GM18907 (cell line): ENCODE results near the gene LENG9.
"Not testable (repeated sequence)": the region's sequence is repeated elsewhere in the genome, so short reads cannot be mapped to it uniquely, and the experiment has no call there.

Experiments used
- ATAC-seq: cut with Tn5 transposase; IDR thresholded peaks from one replicate; pipeline ENCODE4 v1.9.1; 2021; ENCODE audit warnings: mild to moderate bottlenecking, moderate library complexity; ENCODE audit not compliant: unreplicated experiment

Gene LENG9

DNA sequence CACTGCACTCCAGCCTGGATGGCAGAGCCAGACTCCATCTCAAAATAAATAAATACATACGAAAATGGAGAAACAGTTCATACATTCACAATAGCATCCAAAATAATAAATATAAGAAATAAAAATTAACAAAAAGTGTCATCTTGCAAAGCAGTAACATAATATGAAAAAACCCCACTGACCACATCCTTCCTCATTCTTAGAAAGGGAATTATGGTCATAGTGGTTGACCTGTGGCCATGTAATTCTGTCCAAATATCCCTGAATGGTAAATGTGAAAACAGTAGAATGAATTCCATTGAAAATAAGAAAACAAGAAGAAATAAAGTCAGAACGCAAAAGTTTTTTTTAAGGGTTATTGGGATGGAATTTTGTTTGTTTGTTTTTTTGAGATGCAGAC, 16.5 kb upstream of the LENG9 start:
- ATAC-seq = no peak

DNA sequence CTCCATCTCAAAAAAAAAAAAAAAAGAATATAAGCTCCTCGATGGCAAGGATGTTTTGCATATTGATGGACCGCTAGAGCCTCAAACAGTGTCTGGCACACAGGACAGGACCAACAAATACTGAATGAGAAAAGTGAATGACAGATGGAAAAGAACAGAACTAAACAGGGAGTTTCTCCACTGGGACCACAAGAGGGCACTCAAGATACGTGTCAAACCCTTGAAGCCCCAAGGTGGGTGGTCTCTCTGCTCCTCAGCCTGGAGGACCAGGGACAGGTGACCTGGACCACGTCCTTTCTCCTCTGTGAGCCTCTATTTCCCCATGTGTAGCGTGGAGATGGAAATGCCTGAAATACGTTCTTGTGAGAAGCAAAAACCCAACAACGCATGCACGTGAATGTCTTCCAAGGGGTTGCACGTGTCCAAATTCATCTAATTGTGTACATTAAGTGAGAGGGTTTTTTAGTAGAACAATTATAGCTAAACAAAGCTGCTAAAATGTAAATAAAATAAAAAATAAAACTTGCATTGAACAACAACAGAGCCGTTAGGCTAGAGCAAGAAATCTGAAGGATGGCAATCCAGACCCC, 15.2 kb upstream of the LENG9 start:
- no peak for ATAC-seq

DNA sequence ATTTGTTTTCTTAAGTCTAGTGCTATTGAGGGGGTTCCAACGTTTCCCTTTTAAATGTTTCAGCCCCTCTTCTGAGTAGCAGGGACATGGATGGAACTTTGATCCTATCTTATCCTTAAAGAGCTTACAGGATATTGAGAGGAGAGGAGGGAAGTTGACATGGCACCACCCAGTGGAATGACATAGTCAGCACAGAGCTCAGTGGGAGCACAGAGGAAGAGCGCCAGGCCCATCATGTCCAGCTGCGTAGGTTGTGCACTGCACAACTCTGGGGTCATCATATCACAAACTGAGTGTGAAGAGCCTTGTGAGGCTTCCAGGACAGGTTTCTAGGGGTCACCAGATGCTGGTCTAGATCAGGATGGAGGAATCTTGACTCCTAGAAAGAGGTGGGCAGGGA, 14.1 kb upstream of the LENG9 start:
- no peak for ATAC-seq

DNA sequence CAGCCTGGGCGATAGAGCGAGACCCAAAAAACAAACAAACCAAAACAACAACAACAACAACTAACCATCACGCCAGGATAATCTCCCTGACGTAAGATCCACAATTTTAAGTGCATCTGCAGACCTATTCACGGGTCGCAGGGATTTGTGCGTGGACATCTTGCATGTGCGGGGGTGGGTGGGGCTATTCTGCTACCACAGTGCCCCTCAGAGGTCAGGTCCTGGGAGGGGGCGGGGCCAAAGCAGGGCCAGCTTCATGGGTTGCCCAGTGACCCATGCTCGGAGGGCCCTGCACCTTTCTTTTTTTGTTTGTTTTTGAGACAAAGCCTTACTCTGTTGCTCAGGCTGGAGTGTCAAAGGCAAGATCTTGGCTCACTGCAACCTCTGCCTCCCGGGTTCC, 12.1 kb upstream of the LENG9 start:
- ATAC-seq = no peak

DNA sequence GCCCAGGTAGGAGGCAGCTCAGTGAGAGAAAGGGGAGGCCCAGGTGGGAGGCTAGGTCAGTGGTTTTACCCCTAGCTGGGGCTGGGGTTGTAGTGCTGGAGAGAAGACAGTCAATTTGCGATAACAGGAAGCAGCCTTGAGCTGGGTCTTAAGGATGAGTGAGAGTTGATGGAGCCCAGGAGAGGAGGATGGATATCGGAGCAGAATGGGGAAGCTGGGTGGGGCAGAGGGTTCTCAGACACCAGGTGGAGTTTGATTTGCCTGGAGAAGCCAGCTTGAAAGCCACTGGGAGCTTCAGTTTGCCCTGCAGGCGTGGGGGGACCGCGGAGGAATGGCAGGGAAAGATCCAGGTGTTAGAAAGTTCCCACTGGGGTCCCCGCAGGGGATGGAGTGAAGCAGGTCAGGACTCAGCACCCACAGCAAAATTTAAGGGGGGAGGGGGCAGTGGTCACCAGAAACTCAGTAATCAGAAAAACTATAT, 10.4 kb upstream of the LENG9 start:
- ATAC-seq = no peak

DNA sequence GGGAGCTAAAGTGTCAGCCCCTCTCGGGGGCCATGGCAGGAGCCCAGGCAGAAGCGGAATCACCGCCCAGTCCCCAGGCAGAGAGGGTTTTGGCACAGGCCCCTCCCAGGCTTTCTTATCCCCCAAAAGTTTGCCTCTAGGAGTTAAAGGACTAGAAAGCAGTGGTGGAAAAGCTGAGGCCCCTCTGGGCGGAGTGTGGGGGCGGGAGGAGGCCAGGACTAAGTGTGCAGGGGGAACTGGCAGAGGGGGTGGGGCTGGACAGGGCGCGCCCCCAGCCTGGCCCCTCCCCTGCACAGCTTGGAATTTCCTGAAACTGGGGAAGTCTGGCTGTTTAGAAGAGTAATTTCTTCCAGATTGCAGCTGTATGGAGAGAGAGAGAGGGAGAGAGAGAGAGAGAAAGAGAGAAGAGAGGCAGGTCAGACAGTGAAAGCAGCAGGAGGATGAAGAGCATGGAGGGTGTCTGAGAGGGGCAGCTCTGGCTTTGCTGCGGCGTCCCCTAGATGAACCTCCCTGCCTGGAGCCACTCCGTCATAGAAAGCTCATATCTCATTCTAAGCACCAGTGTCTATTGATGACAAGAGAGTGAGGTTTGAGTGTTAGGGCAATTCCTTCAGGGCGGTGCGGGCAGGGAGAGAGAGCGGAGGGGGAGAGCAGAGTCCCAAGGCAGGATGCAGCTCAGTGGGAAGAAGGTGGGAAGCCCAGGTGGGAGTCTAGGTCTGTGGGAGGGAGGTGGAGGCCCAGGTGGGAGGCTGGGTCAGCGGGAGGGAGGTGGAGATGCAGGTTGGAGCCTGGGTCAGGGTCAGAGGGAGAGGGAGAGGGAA, 9.7 kb upstream of the LENG9 start, which contains the start of gene CDC42EP5:
TSS of gene CDC42EP5 (minus strand) at position 226 of the 821 bp plus-strand sequence. CDS start 7,749 bp downstream, outside the sequence.
- ATAC-seq = no peak

DNA sequence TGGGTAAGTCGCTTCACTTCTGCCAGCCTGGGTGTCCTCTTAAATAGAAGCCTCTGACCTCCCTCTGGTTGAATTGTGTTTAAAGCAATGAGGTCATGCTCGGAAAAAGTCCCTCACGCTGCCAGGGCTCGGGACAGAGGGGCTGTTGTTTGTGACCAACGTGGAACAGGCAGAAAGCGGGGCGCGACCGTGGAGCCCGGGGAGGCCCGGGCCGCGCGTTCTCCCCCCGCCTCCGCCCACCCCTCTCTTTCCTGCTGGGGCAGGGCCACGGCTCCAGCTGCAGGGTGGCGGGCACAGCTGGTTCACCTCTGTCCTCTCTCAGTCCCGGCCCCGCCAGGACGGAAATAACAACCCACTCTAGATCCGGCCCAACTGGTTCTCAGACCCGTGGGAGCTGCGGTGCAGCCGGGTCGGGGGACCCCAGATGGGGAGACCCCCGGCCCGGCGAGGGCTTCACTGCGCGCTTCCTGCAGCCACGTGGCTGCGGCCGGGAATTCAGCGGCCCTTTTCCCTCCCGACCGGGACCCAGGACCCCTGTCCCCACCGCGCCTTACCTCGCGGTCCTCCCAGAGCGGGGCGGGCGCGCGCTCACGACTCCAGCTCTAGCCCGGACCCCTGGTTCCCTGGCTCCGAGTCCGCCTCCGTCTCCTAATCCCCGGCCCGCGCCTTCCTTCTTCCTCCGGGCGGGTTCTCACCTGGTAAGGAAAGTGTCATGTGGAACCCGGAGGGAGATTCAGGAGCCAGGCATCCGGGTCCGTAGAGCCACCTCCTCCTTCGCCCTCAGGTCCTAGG, 7.6 kb upstream of the LENG9 start:
- no peak for ATAC-seq

DNA sequence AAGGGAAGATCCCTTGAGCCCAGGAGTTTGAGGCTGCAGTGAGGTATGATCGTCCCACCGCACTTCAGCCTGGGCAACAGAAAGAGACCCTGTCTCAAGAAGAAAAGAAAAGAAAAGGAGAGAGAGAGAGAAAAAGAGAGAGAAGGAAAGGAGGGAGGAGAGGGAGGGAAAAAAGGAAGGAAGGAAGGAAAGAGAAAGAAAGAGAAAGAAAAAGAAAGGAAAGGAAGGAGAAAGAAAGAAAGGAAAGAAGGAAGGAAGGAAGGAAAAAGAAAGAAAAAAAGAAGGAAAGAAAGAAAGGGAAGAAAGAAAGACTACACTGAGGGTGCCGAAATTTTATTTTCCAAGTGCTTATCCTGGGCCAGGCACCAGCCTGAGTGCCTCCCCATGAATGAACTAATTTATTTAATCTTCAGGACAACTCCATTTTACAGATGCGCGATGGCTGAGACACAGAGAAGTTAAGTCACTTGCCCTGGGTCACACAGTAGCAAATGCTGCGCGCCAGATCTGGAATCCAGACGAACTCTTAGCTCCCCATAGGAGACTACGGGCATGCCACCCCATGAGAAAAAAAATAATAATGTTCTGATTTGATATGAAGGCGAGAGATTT, 6.8 kb upstream of the LENG9 start:
- ATAC-seq = no peak

DNA sequence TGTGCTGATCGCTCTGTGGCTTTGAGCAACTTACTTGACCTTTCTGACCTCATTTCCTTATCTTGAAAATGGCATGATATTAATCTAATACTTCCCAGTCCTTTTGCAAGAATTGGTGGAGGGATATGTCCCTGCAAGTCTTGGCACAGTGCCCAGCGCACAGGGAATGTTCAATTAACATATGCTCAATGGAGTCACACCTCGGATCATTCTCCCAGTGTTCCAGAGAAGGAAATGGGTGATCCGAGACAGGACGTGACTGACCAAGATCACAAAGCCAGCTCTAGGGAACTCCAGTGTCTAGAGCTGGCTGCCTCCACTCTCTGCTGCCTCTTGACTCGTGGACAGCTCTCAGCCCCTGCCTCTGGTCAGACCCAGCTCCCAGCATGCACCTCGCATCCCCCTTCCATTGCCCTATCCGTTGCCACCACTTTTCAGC, 5.9 kb upstream of the LENG9 start:
- no peak for ATAC-seq

DNA sequence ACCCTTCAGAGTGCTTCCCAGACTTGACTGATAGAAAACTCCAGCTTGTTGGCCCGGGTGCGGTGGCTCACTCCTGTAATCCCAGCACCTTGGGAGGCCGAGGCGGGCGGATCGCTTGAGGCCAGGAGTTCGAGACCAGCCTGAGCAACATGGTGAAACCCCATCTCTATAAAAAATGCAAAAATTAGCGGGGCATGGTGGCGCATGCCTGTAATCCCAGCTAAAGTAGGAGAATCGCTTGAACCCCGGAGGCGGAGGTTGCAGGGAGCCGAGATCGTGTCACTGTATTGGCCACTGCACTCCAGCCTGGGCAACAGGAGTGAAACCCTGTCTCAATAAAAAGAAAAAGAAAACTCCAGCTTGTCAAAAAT, 2.5 kb upstream of the LENG9 start:
- ATAC-seq = not testable (repeated sequence)

DNA sequence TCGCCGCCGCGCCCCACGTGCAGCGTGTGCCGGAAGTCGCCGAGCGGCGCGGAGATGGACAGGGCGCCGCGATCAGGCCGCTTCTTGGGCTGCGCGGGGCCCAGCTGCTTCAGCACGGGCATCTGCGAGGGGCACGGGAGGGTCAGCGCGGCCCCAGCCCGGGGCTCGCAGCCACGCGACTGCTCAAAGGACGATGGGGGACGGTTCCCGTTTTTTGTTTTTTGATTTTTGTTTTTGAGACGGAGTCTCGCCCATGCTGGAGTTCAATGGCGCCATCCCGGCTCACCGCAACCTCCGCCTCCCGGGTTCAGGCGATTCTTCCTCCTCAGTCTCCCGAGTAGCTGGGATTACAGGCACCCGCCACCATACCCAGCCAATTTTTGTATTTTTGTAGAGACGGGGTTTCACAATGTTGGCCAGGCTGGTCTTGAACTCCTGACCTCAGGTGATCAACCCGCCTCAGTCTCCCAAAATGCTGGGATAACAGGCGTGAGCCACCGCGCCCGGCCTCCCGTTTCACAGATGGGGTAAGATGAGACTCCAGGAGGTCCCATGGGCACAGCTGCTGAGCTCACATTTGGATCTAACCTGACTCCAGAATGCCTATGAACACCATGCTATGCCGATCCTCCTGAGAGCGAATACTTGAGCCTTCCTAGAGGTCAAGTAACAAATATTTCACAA, 2.0 kb upstream of the LENG9 start:
- ATAC-seq = no peak

DNA sequence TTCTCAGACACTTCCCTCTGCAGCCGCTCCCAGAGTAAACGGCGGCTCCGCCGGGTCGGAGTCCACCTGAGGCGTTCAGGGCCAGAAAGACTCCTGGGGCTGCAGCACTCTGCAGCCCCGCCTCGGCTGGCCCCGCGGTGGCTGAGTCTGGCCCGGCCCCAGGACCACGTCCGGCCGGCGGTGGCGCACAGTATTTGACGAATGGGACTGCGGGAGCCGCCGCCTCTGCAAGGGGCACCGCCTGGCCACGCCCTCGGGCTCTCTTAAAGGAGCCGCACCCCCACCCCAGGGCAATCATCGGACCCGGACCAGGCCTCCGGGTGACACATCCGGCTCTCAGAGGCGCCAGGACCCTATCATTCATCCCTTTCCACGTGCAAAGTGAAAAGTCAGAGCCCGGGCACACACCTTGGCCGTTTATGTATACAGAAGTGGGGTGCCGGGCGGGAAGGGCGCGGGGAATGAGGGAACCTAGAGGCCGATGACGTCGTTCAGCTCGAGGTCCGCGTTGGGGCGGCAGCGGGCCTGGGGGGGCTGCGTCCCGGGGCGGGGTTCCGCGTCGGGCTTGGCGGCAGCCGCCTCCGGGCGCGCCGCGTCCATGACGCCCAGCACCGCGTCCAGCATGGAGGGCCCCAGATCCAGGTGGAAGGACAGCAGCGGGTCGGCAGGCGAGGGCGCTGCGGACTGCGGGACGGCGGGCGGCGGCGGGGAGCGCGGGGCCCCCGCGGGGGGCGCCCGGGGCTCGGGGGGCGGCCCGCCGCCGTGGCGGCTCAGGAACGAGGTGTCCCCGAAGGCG, 1.2 kb upstream of the LENG9 start:
- peak; percentile 40 for ATAC-seq

DNA sequence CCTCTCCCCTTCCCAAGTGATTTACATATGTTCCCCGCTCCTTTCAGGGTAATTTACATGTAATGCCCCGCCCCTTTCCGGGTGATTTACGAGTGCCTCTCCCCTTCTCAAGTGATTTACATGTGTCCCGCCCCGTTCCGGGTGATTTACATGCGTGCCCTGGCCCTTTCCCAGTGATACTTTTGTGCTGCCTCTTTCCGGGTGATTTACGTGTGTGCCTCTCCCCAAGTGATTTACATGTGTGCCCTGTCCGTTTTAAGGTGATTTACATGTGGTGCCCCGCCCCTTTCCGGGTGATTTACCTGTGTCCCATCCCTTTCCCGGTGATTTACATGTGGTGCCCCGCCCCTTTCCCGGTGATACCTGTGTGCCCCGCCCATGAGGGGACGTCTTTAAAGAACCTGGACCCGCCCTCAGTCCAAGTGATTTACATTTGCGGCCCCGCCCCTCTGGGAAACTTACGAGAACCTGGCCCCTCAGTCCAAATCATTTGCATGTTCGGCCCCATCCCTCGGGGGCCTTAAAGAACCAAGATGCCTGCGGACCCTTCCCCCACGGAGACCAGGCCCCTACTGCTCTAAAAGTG, 559 bp upstream of the LENG9 start:
- ATAC-seq = peak; percentile 51

DNA sequence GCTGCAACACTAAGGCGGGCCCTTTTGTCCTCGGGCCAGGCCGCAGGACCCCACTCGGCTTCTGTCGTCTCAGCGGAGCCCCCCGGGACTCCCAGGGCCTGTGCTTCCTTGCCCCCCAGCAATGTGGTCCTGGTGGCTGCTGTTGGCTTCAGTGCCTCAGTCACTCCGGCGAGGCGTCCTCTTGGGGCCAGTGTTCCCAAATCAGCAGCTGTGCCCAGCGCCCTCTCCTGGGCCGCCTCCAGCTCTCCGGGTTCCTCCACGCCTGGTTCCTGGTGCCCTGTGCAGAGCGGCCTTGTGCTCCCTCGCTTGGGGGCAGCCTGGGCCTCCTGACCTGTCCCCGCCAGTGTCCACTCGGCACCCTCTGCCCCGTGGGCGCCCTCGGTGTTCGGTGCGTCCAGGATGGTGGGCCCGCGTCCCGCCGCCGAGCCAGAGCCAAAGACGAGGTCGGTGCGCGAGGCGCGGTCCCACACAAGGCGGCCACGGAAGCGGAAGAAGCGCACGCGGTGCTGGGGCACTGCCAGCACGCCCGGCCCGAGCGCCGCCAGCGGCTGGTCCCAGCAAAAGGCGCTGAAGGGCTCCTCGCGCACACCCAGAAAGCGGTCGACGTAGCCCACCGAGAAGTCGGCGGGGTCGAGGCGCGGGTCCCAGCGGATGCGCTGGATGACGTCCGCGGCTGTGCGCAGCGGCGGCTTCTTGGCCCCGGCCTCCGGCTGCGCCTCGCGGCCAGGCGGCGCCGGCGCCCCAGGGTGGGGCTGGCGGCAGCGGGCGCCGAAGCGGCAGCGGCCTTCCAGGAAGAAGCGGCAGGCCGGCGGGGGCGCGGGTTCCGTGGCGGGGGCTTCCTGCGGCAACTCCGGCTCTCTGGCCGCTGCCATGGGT, 685 bp downstream of the LENG9 start:
- ATAC-seq = peak; percentile 24

DNA sequence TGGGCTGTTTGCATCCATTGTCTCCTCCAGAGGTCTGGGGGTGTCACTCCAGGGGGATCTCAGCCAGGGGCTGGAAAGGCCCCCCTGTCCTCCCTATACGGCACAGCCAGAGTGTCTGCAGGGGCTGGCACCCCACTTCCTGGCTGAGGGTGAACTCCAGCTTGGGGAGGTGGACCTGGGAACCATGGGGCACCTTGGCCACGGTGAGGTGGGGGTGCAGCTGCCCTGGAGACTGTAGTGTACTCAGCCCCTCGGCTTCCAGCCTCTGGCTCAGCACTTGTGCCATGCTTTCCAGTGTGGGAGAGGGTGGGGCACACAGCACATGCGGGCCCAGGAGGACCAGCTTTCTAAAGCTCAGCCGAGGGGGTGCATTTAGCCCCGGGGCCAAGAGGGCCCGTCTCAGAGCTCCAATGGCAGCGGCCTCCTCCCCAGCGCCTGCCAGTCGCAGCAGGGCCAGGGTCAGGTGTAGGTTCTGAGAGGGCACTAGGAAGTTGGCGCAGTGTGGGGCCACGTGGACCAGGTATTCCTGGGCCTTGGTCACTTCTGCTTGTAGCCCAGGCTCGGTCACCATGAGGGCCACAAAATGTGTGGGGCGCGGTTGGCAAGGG, 1.4 kb downstream of the LENG9 start:
- no peak for ATAC-seq

DNA sequence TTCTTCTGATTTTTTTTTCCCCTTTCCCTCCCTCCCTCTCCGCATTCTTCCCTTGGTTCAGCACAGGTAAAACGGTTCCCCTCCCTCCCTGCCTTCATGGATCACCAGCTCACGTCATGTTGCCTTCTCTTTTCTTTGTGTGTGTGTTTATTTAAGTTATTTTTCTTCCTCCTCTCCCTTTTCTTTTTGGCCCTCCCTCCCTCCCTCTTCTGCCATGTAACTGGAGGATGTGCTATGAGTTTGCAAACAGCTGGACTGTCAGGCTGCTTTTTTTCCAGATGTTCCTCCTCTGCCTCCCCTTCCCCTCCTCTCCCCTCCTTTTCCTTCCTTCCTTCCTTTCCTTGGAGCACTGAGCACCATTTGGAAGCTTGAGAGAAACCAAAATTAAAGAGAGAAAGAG, 2.0 kb downstream of the LENG9 start:
- no peak for ATAC-seq

DNA sequence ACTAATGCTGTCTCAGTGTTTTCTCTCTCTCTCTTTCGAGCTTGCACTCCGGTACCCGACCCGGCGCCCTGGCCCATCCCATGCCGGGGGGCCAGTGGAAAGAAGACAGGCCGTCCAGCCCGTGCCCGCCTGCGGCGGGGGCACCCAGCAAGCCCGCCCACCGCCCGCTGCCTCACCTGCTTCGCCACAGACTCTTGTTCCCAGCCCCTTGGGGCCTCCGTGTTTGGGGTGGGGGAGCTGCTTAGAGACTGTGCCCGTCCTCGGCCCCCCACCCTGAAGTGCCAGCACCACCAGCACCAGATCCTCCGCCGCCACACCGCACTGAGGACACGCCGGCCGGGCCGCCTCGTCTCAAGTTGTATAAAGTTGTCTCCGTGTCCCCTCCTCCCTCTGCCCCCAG, 2.4 kb downstream of the LENG9 start:
- ATAC-seq = no peak
